ENCODE data around the gene ZNF512. TPM values are rescaled to one million over a fixed set of nuclear protein-coding genes. Genes with fewer than 3 reads are reported as not detected.

ZNF512 gene
- total and polyA plus RNA-seq, 9 of the 15 experiments (the other 6 are each of a cell fraction or from before 2014, with no cell fraction given): 24.7 to 101 (median 65.9) TPM

DNA sequence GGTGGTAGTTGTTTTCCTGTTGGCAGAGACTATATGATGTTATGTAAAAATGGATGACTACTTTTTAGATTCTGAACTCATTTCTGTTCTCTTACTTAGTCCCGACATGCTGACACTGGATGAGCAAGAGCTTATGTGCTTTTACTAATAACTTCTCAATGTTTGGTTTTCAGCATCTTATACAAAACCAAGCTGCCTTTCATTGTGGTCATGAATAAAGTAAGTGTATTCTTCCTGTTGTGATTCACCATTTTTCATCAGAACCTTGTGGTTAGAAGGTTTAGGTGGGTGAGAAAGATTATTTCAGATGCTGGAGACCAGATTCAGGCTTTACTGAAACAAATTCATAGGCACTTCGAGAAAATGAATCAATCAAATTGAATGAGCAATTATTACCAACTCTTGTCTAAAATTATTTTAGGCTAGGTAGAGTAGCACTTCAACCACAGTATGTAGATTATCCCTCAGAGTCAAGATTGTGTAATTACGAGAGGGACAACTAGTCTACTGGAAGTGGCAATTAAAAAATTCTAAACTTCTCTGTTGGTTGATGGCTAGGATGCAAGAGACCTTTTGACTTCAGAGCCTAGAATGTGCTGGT, 55.3 kb downstream of the ZNF512 start:
- ChIA-PET CTCF (ENCODE audit: low intra/inter-chr PET ratio) (no interaction called here), POLR2A (interaction anchor here (1.2 kb wide), 1 partner anchor 10 kb away, joined by 3 read pairs; no protein-coding TSS in a partner anchor)
- ATAC-seq (no peak), DNase-seq (ENCODE audit: extremely low read depth in 1 of 4, low spot score in 3 of 4) (no peak), FAIRE-seq (no peak)
- H3K4me3 ChIP-seq: no peak overlapping the region
- in situ Hi-C loops (cut with MboI) (no loop called here), intact Hi-C loops (cut with micrococcal nuclease) (no loop called here)
- no peaks in the 10 kb centered on the region for H3K9me3 ChIP-seq (replicated peaks; ENCODE audit: control insufficient read depth, insufficient read depth, low read depth, low read length)
- no peak overlapping the region for H3K9ac ChIP-seq (ENCODE audit: insufficient read depth in 1 of 2, low read depth in 2 of 2, low read length in 2 of 2)
- H4K20me1 ChIP-seq (replicated peaks; ENCODE audit: control insufficient read depth, insufficient read depth, low read length): no peaks in the 10 kb centered on the region
- no peaks in the 10 kb centered on the region for H3K79me2 ChIP-seq (ENCODE audit: control insufficient read depth, insufficient read depth, low read length)
- H3K4me2 ChIP-seq (ENCODE audit: insufficient read depth, low read length): no peak overlapping the region
- no peaks in the 10 kb centered on the region for H3K27me3 ChIP-seq (ENCODE audit: control insufficient read depth in 2 of 2, insufficient read depth in 2 of 2, low read length in 2 of 2)
- no TSS peak for BruUV-seq (replicated peaks)
- H3K27ac ChIP-seq (ENCODE audit: extremely low read depth, low read depth, low read length): no peak overlapping the region
- no peaks in the 10 kb centered on the region for H3K4me1 ChIP-seq (replicated peaks in 1 of 2; ENCODE audit: control insufficient read depth in 2 of 2, insufficient read depth in 2 of 2, low read length in 2 of 2)
- TF ChIP-seq IRF2 (CRISPR knock-in tag; IDR thresholded peaks at IDR 0.05) (no peak), POLR3A (IDR thresholded peaks at IDR 0.05; ENCODE audit: borderline replicate concordance, extremely low read depth, insufficient read depth, insufficient read length) (no peak), FOXA1 (IDR thresholded peaks at IDR 0.05; ENCODE audit: borderline replicate concordance) (no peak), BCL6 (CRISPR knock-in tag; IDR thresholded peaks at IDR 0.05) (no peak), THRB (CRISPR knock-in tag; conservative IDR thresholded peaks at IDR 0.05) (no peak), NR3C1 (CRISPR knock-in tag; IDR thresholded peaks at IDR 0.05) (no peak)
- TF ChIP-seq, protein P1, sequence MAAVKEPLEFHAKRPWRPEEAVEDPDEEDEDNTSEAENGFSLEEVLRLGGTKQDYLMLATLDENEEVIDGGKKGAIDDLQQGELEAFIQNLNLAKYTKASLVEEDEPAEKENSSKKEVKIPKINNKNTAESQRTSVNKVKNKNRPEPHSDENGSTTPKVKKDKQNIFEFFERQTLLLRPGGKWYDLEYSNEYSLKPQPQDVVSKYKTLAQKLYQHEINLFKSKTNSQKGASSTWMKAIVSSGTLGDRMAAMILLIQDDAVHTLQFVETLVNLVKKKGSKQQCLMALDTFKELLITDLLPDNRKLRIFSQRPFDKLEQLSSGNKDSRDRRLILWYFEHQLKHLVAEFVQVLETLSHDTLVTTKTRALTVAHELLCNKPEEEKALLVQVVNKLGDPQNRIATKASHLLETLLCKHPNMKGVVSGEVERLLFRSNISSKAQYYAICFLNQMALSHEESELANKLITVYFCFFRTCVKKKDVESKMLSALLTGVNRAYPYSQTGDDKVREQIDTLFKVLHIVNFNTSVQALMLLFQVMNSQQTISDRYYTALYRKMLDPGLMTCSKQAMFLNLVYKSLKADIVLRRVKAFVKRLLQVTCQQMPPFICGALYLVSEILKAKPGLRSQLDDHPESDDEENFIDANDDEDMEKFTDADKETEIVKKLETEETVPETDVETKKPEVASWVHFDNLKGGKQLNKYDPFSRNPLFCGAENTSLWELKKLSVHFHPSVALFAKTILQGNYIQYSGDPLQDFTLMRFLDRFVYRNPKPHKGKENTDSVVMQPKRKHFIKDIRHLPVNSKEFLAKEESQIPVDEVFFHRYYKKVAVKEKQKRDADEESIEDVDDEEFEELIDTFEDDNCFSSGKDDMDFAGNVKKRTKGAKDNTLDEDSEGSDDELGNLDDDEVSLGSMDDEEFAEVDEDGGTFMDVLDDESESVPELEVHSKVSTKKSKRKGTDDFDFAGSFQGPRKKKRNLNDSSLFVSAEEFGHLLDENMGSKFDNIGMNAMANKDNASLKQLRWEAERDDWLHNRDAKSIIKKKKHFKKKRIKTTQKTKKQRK (IDR thresholded peaks at IDR 0.05; ENCODE audit: borderline replicate concordance, low read depth, low read length): no peak
- TF ChIP-seq, protein P2, sequence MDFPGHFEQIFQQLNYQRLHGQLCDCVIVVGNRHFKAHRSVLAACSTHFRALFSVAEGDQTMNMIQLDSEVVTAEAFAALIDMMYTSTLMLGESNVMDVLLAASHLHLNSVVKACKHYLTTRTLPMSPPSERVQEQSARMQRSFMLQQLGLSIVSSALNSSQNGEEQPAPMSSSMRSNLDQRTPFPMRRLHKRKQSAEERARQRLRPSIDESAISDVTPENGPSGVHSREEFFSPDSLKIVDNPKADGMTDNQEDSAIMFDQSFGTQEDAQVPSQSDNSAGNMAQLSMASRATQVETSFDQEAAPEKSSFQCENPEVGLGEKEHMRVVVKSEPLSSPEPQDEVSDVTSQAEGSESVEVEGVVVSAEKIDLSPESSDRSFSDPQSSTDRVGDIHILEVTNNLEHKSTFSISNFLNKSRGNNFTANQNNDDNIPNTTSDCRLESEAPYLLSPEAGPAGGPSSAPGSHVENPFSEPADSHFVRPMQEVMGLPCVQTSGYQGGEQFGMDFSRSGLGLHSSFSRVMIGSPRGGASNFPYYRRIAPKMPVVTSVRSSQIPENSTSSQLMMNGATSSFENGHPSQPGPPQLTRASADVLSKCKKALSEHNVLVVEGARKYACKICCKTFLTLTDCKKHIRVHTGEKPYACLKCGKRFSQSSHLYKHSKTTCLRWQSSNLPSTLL (IDR thresholded peaks at IDR 0.05): no peak
- TF ChIP-seq, protein P3, sequence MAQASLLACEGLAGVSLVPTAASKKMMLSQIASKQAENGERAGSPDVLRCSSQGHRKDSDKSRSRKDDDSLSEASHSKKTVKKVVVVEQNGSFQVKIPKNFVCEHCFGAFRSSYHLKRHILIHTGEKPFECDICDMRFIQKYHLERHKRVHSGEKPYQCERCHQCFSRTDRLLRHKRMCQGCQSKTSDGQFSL (CRISPR knock-in tag; IDR thresholded peaks at IDR 0.05): no peak
- TF ChIP-seq, protein P3 (tag; IDR thresholded peaks at IDR 0.05): no peak
- peaks cover 78% of the 10 kb centered on the region for H3K36me3 ChIP-seq (ENCODE audit: control insufficient read depth, insufficient read depth, low read length)
- H3K9me1 ChIP-seq (ENCODE audit: control insufficient read depth, insufficient read depth, low read length): no peaks in the 10 kb centered on the region
- 78% methylated on average over 3 of the region's 3 CpGs for WGBS (ENCODE audit: insufficient coverage, low coverage, missing lambda C conversion rate)
- H2AFZ ChIP-seq (ENCODE audit: low read depth, low read length): no peak overlapping the region

Data from K562 (cell line).